Activated naive CD4-positive, alpha-beta T cell treated with anti-CD3 and anti-CD28 coated beads, Interleukin-2, amount 50 U/mL, for 24 hours (primary cell): ENCODE results near the gene KRTAP25-1.

Experiments used
- H3K27ac Mint-ChIP-seq: one replicate; pipeline ENCODE4 v1.8.0; 2021; ENCODE audit warnings: mild to moderate bottlenecking, mixed read lengths
- H3K27me3 Mint-ChIP-seq: one replicate; pipeline ENCODE4 v1.8.0; 2021; ENCODE audit warnings: mixed read lengths
- H3K36me3 Mint-ChIP-seq: one replicate; pipeline ENCODE4 v1.8.0; 2021; ENCODE audit warnings: mixed read lengths
- H3K4me1 Mint-ChIP-seq: one replicate; pipeline ENCODE4 v1.8.0; 2021; ENCODE audit warnings: mixed read lengths
- H3K4me3 Mint-ChIP-seq: one replicate; pipeline ENCODE4 v1.8.0; 2021; ENCODE audit warnings: mild to moderate bottlenecking, mixed read lengths
- H3K9me3 Mint-ChIP-seq: one replicate; pipeline ENCODE4 v1.8.0; 2021; ENCODE audit warnings: mixed read lengths

Gene KRTAP25-1

GRCh38 chr21:30289215-30289614 lies at the start of gene KRTAP25-1:
TSS of gene KRTAP25-1 (minus strand) at chr21:30289514. CDS start at chr21:30289490, 24 bp downstream.
- no peak within 1 kb of the TSS for H3K27ac Mint-ChIP-seq
- peaks cover 3% of the 10 kb centered on the region for H3K27me3 Mint-ChIP-seq
- H3K4me1 Mint-ChIP-seq, result no peaks in the 10 kb centered on the region
- no peaks in the 10 kb centered on the region for H3K36me3 Mint-ChIP-seq
- H3K4me3 Mint-ChIP-seq, result no peak within 1 kb of the TSS
- H3K9me3 Mint-ChIP-seq, result no peaks in the 10 kb centered on the region

GRCh38 chr21:30338717-30339116 lies 49.4 kb upstream of the KRTAP25-1 start:
- no peak overlapping the region for H3K4me3 Mint-ChIP-seq
- H3K9me3 Mint-ChIP-seq, result no peaks in the 10 kb centered on the region
- peaks cover 3% of the 10 kb centered on the region for H3K27me3 Mint-ChIP-seq
- no peaks in the 10 kb centered on the region for H3K36me3 Mint-ChIP-seq
- H3K4me1 Mint-ChIP-seq, result no peaks in the 10 kb centered on the region
- no peak overlapping the region for H3K27ac Mint-ChIP-seq

- Mint-ChIP-seq H3K36me3 (no peaks in the 10 kb centered on the region), H3K4me1 (no peaks in the 10 kb centered on the region), H3K4me3 (no peak overlapping the region), H3K27ac (no peak overlapping the region), H3K9me3 (no peaks in the 10 kb centered on the region), H3K27me3 (peaks cover 3% of the 10 kb centered on the region)
Measured at GRCh38 chr21:30337772-30338171, 48.5 kb upstream of the KRTAP25-1 start.

GRCh38 chr21:30337276-30337744 lies 48.0 kb upstream of the KRTAP25-1 start, which contains the start of gene KRTAP27-1:
TSS of gene KRTAP27-1 (minus strand) at chr21:30337694. CDS start at chr21:30337668, 26 bp downstream.
- Mint-ChIP-seq H3K9me3 (no peaks in the 10 kb centered on the region), H3K36me3 (no peaks in the 10 kb centered on the region), H3K4me3 (no peak within 1 kb of the TSS), H3K27me3 (peaks cover 3% of the 10 kb centered on the region), H3K4me1 (no peaks in the 10 kb centered on the region), H3K27ac (no peak within 1 kb of the TSS)

GRCh38 chr21:30336596-30336995 lies 47.3 kb upstream of the KRTAP25-1 start:
- no peaks in the 10 kb centered on the region for H3K9me3 Mint-ChIP-seq
- H3K4me1 Mint-ChIP-seq, result no peaks in the 10 kb centered on the region
- peaks cover 3% of the 10 kb centered on the region for H3K27me3 Mint-ChIP-seq
- H3K27ac Mint-ChIP-seq, result no peak overlapping the region
- H3K36me3 Mint-ChIP-seq, result no peaks in the 10 kb centered on the region
- no peak overlapping the region for H3K4me3 Mint-ChIP-seq

- no peaks in the 10 kb centered on the region for H3K36me3 Mint-ChIP-seq
- no peaks in the 10 kb centered on the region for H3K9me3 Mint-ChIP-seq
- H3K4me3 Mint-ChIP-seq, result no peak overlapping the region
- no peaks in the 10 kb centered on the region for H3K4me1 Mint-ChIP-seq
- H3K27ac Mint-ChIP-seq, result no peak overlapping the region
- peaks cover 3% of the 10 kb centered on the region for H3K27me3 Mint-ChIP-seq
Measured at GRCh38 chr21:30333736-30334135, 44.4 kb upstream of the KRTAP25-1 start.

GRCh38 chr21:30332681-30333080 lies 43.4 kb upstream of the KRTAP25-1 start:
- no peak overlapping the region for H3K27ac Mint-ChIP-seq
- H3K4me1 Mint-ChIP-seq, result no peaks in the 10 kb centered on the region
- H3K36me3 Mint-ChIP-seq, result no peaks in the 10 kb centered on the region
- no peaks in the 10 kb centered on the region for H3K9me3 Mint-ChIP-seq
- H3K27me3 Mint-ChIP-seq, result peaks cover 3% of the 10 kb centered on the region
- no peak overlapping the region for H3K4me3 Mint-ChIP-seq

- peaks cover 11% of the 10 kb centered on the region for H3K9me3 Mint-ChIP-seq
- H3K4me3 Mint-ChIP-seq, result no peak overlapping the region
- H3K4me1 Mint-ChIP-seq, result no peaks in the 10 kb centered on the region
- peaks cover 9% of the 10 kb centered on the region for H3K27me3 Mint-ChIP-seq
- no peak overlapping the region for H3K27ac Mint-ChIP-seq
- no peaks in the 10 kb centered on the region for H3K36me3 Mint-ChIP-seq
Measured at GRCh38 chr21:30329203-30329875, 40.0 kb upstream of the KRTAP25-1 start.

GRCh38 chr21:30326390-30326789 lies 37.1 kb upstream of the KRTAP25-1 start:
- peaks cover 13% of the 10 kb centered on the region for H3K9me3 Mint-ChIP-seq
- peaks cover 9% of the 10 kb centered on the region for H3K27me3 Mint-ChIP-seq
- no peak overlapping the region for H3K27ac Mint-ChIP-seq
- no peak overlapping the region for H3K4me3 Mint-ChIP-seq
- no peaks in the 10 kb centered on the region for H3K4me1 Mint-ChIP-seq
- H3K36me3 Mint-ChIP-seq, result no peaks in the 10 kb centered on the region

GRCh38 chr21:30320215-30320614 lies 30.9 kb upstream of the KRTAP25-1 start, which contains the start of gene KRTAP26-1:
TSS of gene KRTAP26-1 (minus strand) at chr21:30320315. CDS start at chr21:30320035, 280 bp downstream.
- H3K27ac Mint-ChIP-seq, result no peak within 1 kb of the TSS
- no peaks in the 10 kb centered on the region for H3K4me1 Mint-ChIP-seq
- H3K36me3 Mint-ChIP-seq, result no peaks in the 10 kb centered on the region
- H3K27me3 Mint-ChIP-seq, result peaks cover 5% of the 10 kb centered on the region
- H3K4me3 Mint-ChIP-seq, result no peak within 1 kb of the TSS
- peaks cover 7% of the 10 kb centered on the region for H3K9me3 Mint-ChIP-seq

- Mint-ChIP-seq H3K9me3 (no peaks in the 10 kb centered on the region), H3K4me1 (no peaks in the 10 kb centered on the region), H3K27ac (no peak overlapping the region), H3K36me3 (no peaks in the 10 kb centered on the region), H3K27me3 (peaks cover 5% of the 10 kb centered on the region), H3K4me3 (no peak overlapping the region)
Measured at GRCh38 chr21:30315701-30316100, 26.4 kb upstream of the KRTAP25-1 start.

GRCh38 chr21:30306884-30307283 lies 17.6 kb upstream of the KRTAP25-1 start:
- H3K4me3 Mint-ChIP-seq, result no peak overlapping the region
- no peak overlapping the region for H3K27ac Mint-ChIP-seq
- peaks cover 4% of the 10 kb centered on the region for H3K27me3 Mint-ChIP-seq
- H3K36me3 Mint-ChIP-seq, result no peaks in the 10 kb centered on the region
- no peaks in the 10 kb centered on the region for H3K4me1 Mint-ChIP-seq
- H3K9me3 Mint-ChIP-seq, result no peaks in the 10 kb centered on the region

GRCh38 chr21:30305136-30305535 lies 15.8 kb upstream of the KRTAP25-1 start:
- Mint-ChIP-seq H3K4me3 (no peak overlapping the region), H3K27me3 (peaks cover 4% of the 10 kb centered on the region), H3K27ac (no peak overlapping the region), H3K36me3 (no peaks in the 10 kb centered on the region), H3K4me1 (no peaks in the 10 kb centered on the region), H3K9me3 (peaks cover 5% of the 10 kb centered on the region)

- Mint-ChIP-seq H3K4me3 (no peak within 1 kb of the TSS), H3K27ac (no peak within 1 kb of the TSS), H3K9me3 (no peaks in the 10 kb centered on the region), H3K27me3 (peaks cover 3% of the 10 kb centered on the region), H3K4me1 (no peaks in the 10 kb centered on the region), H3K36me3 (no peaks in the 10 kb centered on the region)
Measured at GRCh38 chr21:30282850-30283249, 6.5 kb downstream of the KRTAP25-1 start, which contains the start of gene KRTAP24-1. TSS of gene KRTAP24-1 (minus strand) at chr21:30282950. CDS start at chr21:30282932, 18 bp downstream.

GRCh38 chr21:30271611-30272010 lies 17.7 kb downstream of the KRTAP25-1 start:
- Mint-ChIP-seq H3K4me3 (no peak overlapping the region), H3K9me3 (peaks cover 7% of the 10 kb centered on the region), H3K27me3 (peaks cover 4% of the 10 kb centered on the region), H3K36me3 (no peaks in the 10 kb centered on the region), H3K4me1 (no peaks in the 10 kb centered on the region), H3K27ac (no peak overlapping the region)

- Mint-ChIP-seq H3K4me3 (no peak overlapping the region), H3K27ac (no peak overlapping the region), H3K27me3 (peaks cover 4% of the 10 kb centered on the region), H3K9me3 (peaks cover 7% of the 10 kb centered on the region), H3K4me1 (no peaks in the 10 kb centered on the region), H3K36me3 (no peaks in the 10 kb centered on the region)
Measured at GRCh38 chr21:30271156-30271555, 18.2 kb downstream of the KRTAP25-1 start.
